ENCODE results near the gene YARS1. TPM values are rescaled to one million over a fixed set of nuclear protein-coding genes. Genes with fewer than 3 reads are reported as not detected.

YARS1 gene
- total RNA-seq, 1 experiment from 2014 or later: 262 TPM

- H3K4me1 ChIP-seq (ENCODE audit: insufficient read depth, low read length, poor library complexity, severe bottlenecking): peaks cover 9% of the 10 kb centered on the region
- H3K27ac ChIP-seq (ENCODE audit: low read depth, low read length, poor library complexity, severe bottlenecking): no peak overlapping the region
- no peaks in the 10 kb centered on the region for H3K27me3 ChIP-seq (replicated peaks; ENCODE audit: insufficient read depth, low read depth, low read length, poor library complexity)
- TF ChIP-seq EZH2 (IDR thresholded peaks at IDR 0.05; ENCODE audit: borderline replicate concordance, low read depth, low read length, poor library complexity, severe bottlenecking): no peak
- TF ChIP-seq, protein P1, sequence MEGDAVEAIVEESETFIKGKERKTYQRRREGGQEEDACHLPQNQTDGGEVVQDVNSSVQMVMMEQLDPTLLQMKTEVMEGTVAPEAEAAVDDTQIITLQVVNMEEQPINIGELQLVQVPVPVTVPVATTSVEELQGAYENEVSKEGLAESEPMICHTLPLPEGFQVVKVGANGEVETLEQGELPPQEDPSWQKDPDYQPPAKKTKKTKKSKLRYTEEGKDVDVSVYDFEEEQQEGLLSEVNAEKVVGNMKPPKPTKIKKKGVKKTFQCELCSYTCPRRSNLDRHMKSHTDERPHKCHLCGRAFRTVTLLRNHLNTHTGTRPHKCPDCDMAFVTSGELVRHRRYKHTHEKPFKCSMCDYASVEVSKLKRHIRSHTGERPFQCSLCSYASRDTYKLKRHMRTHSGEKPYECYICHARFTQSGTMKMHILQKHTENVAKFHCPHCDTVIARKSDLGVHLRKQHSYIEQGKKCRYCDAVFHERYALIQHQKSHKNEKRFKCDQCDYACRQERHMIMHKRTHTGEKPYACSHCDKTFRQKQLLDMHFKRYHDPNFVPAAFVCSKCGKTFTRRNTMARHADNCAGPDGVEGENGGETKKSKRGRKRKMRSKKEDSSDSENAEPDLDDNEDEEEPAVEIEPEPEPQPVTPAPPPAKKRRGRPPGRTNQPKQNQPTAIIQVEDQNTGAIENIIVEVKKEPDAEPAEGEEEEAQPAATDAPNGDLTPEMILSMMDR (conservative IDR thresholded peaks at IDR 0.05; ENCODE audit: low read depth, low read length): no peak
- CTCF ChIA-PET: interaction anchor here (0.5 kb wide), 1 partner anchor 245 kb away, joined by 5 read pairs; no protein-coding TSS in a partner anchor
- POLR2A ChIA-PET (ENCODE audit: low non-redundant PET): no interaction called here
- BruUV-seq (replicated peaks): no TSS peak
- no peak overlapping the region for H3K4me3 ChIP-seq (ENCODE audit: low read depth, low read length, poor library complexity, severe bottlenecking)
- no peaks in the 10 kb centered on the region for H3K9me3 ChIP-seq (ENCODE audit: low read depth, low read length, poor library complexity, severe bottlenecking)
- DNase-seq (ENCODE audit: low spot score): no peak
- intact Hi-C loops (cut with micrococcal nuclease; ENCODE audit: unreplicated experiment): no loop called here
- no peaks in the 10 kb centered on the region for H3K36me3 ChIP-seq (ENCODE audit: insufficient read depth, low read length, poor library complexity, severe bottlenecking)
Measured at GRCh38 chr1:32765570-32766327, 51.4 kb downstream of the YARS1 start.

- no peak for TF ChIP-seq EZH2 (IDR thresholded peaks at IDR 0.05; ENCODE audit: borderline replicate concordance, low read depth, low read length, poor library complexity, severe bottlenecking)
- TF ChIP-seq, protein P1 (conservative IDR thresholded peaks at IDR 0.05; ENCODE audit: low read depth, low read length): no peak
- Histone ChIP-seq H3K27me3 (replicated peaks; ENCODE audit: insufficient read depth, low read depth, low read length, poor library complexity) (no peaks in the 10 kb centered on the region), H3K4me1 (ENCODE audit: insufficient read depth, low read length, poor library complexity, severe bottlenecking) (peaks cover 9% of the 10 kb centered on the region), H3K9me3 (ENCODE audit: low read depth, low read length, poor library complexity, severe bottlenecking) (no peaks in the 10 kb centered on the region), H3K4me3 (ENCODE audit: low read depth, low read length, poor library complexity, severe bottlenecking) (no peak overlapping the region), H3K36me3 (ENCODE audit: insufficient read depth, low read length, poor library complexity, severe bottlenecking) (no peaks in the 10 kb centered on the region), H3K27ac (ENCODE audit: low read depth, low read length, poor library complexity, severe bottlenecking) (no peak overlapping the region)
- no peak for DNase-seq (ENCODE audit: low spot score)
- CTCF ChIA-PET: no interaction called here
- no TSS peak for BruUV-seq (replicated peaks)
- intact Hi-C loops (cut with micrococcal nuclease; ENCODE audit: unreplicated experiment): no loop called here
- POLR2A ChIA-PET (ENCODE audit: low non-redundant PET): no interaction called here
Measured at GRCh38 chr1:32764826-32765569, 52.2 kb downstream of the YARS1 start.

GRCh38 chr1:32763221-32763620 is 53.9 kb downstream of the YARS1 start:
- Histone ChIP-seq H3K4me3 (ENCODE audit: low read depth, low read length, poor library complexity, severe bottlenecking) (no peak overlapping the region), H3K36me3 (ENCODE audit: insufficient read depth, low read length, poor library complexity, severe bottlenecking) (no peaks in the 10 kb centered on the region), H3K27ac (ENCODE audit: low read depth, low read length, poor library complexity, severe bottlenecking) (no peak overlapping the region), H3K4me1 (ENCODE audit: insufficient read depth, low read length, poor library complexity, severe bottlenecking) (peaks cover 9% of the 10 kb centered on the region), H3K9me3 (ENCODE audit: low read depth, low read length, poor library complexity, severe bottlenecking) (no peaks in the 10 kb centered on the region), H3K27me3 (replicated peaks; ENCODE audit: insufficient read depth, low read depth, low read length, poor library complexity) (no peaks in the 10 kb centered on the region)
- no peak for DNase-seq (ENCODE audit: low spot score)
- no peak for TF ChIP-seq EZH2 (IDR thresholded peaks at IDR 0.05; ENCODE audit: borderline replicate concordance, low read depth, low read length, poor library complexity, severe bottlenecking)
- TF ChIP-seq, protein P1 (conservative IDR thresholded peaks at IDR 0.05; ENCODE audit: low read depth, low read length): no peak
- intact Hi-C loops (cut with micrococcal nuclease; ENCODE audit: unreplicated experiment): no loop called here
- no TSS peak for BruUV-seq (replicated peaks)
- POLR2A ChIA-PET (ENCODE audit: low non-redundant PET): no interaction called here
- CTCF ChIA-PET: no interaction called here

Measured in A673 (cell line).